Right lobe of liver (tissue), 6 donors: Measurements from ENCODE around the gene RBM47. TPM values are rescaled to one million over a fixed set of nuclear protein-coding genes. Genes with fewer than 3 reads are reported as not detected.

Experiments
- ATAC-seq, 4 donors: fragments of 200-7000 bp; cut with Tn5 transposase; one replicate each; pipeline ENCODE4 v1.9.1; 2020; ENCODE audit warnings: mild to moderate bottlenecking in 4 of 4, moderate library complexity in 4 of 4
- DNase-seq, 3 donors: peaks; one replicate each; pipeline ENCODE4 v3.0.0-alpha.2; 2020
- H3K27ac ChIP-seq, 3 donors: fragments of 200-600 bp; one replicate each; pipeline ENCODE4 v1.8.0; 2022
- H3K27me3 ChIP-seq, 2 donors: fragments of 200-600 bp; one replicate each; pipeline ENCODE4 v1.8.0; 2022
- H3K36me3 ChIP-seq, 4 donors: fragments of 200-600 bp; sonication (generic) in 1 of 4; one replicate each; pipeline versions ENCODE4 v1.5.1 to v1.8.0; 2017 to 2022; ENCODE audit warnings: control low read depth in 1 of 4
- H3K4me1 ChIP-seq, 4 donors: fragments of 200-600 bp; sonication (generic) in 1 of 4; one replicate each; pipeline versions ENCODE4 v1.5.1 to v1.8.0; 2017 to 2022; ENCODE audit warnings: control low read depth in 1 of 4
- H3K4me3 ChIP-seq, 3 donors: fragments of 200-600 bp; one replicate each; pipeline ENCODE4 v1.8.0; 2022
- H3K9me3 ChIP-seq, 4 donors: fragments of 200-600 bp; sonication (generic) in 1 of 4; one replicate each; pipeline versions ENCODE4 v1.5.1 to v1.8.0; 2017 to 2022; ENCODE audit warnings: control low read depth in 1 of 4
- CTCF ChIP-seq, 4 donors: fragments of 200-600 bp in 3 of 4; fragments of 450-650 bp in 1 of 4; IDR thresholded peaks; one replicate each; pipeline versions ENCODE4 v1.5.1 to v1.8.0; 2016 to 2022; ENCODE audit warnings: antibody characterized with exemption in 4 of 4, mild to moderate bottlenecking in 2 of 4
- POLR2A ChIP-seq: fragments of 450-650 bp; IDR thresholded peaks from one replicate; pipeline ENCODE4 v1.6.1; 2017; ENCODE audit warnings: antibody characterized with exemption, mild to moderate bottlenecking
- WGBS: methylation state at CpG from one replicate; pipeline ENCODE4 v1.1.6; 2018; ENCODE audit warnings: low coverage, low lambda C conversion rate; ENCODE audit not compliant: insufficient coverage; ENCODE audit errors: missing lambda C conversion rate; 5-methylcytosine and 5-hydroxymethylcytosine counted together
- intact Hi-C, 2 donors: fragments of 100-400 bp; cut with DNase I; formaldehyde crosslinking; loops; one replicate each; pipeline versions ENCODE4 v1.11.2 to v1.14.1; 2022
- total RNA-seq, 6 experiments: library from RNA; depleted of rRNA in 2 of 6; stranded (reverse); fragments of >200 nt in 2 of 6; fragmentation: NEBNext Ultra II Directional in 3 of 6; extraction: Animal tissue kit (Norgen Biotek cat#: 25700) in 3 of 6; gene quantifications; one replicate each; pipeline versions ENCODE4 v1.1.0 to v1.2.4, GENCODE V29; 2016 to 2023
- donor health status: DM: no; HTN: yes; CAD: no.
- donor health status: DM: no; HTN: no; CAD: no.
- donor health status: DM: no; HTN: no; CAD: no.
- donor health status: DM: no; HTN: yes; CAD: no.
- donor health status: DM: no; HTN: yes; CAD: no.

The RBM47 gene
- total RNA-seq, 6 experiments from 2014 or later, result 29.5 to 85.0 (median 51.1) TPM

GRCh38 chr4:40507977-40508376 lies 121.7 kb downstream of the RBM47 start:
- DNase-seq (no peak), ATAC-seq (peak in 2 of 4 donors; percentile 37 to 38)
- Histone ChIP-seq H3K27me3 (no peaks in the 10 kb centered on the region), H3K36me3 (peaks cover 0 to 3% (median under 1%) of the 10 kb centered on the region in 4 donors), H3K4me1 (peaks cover 0 to 35% (median 7%) of the 10 kb centered on the region in 4 donors), H3K4me3 (no peak overlapping the region), H3K9me3 (no peaks in the 10 kb centered on the region), H3K27ac (no peak overlapping the region)
- no peak for TF ChIP-seq CTCF (IDR thresholded peaks at IDR 0.05)
- no peak for TF ChIP-seq POLR2A
- 74% methylated on average over 10 of the region's 11 CpGs for WGBS
- intact Hi-C loops, result no loop called here

- Histone ChIP-seq H3K27me3 (no peaks in the 10 kb centered on the region), H3K36me3 (peaks cover 0 to 12% (median under 1%) of the 10 kb centered on the region in 4 donors), H3K9me3 (no peaks in the 10 kb centered on the region), H3K4me3 (no peak overlapping the region), H3K27ac (peak overlapping the region in 1 of 3 donors; percentile 10), H3K4me1 (peaks cover 0 to 40% (median 7%) of the 10 kb centered on the region in 4 donors)
- WGBS, result 40% methylated on average over 1 of the region's 3 CpGs
- intact Hi-C loops, result no loop called here
- TF ChIP-seq POLR2A (no peak), CTCF (IDR thresholded peaks at IDR 0.05) (no peak)
- ATAC-seq (peak; percentile 31 to 51 (median 44)), DNase-seq (no peak)
These were observed 123.2 kb downstream of the RBM47 start for GRCh38 chr4:40506492-40506891.

- Histone ChIP-seq H3K27ac (peak overlapping the region in 1 of 3 donors; percentile 10), H3K4me1 (peaks cover 0 to 40% (median 7%) of the 10 kb centered on the region in 4 donors), H3K4me3 (no peak overlapping the region), H3K36me3 (peaks cover 0 to 12% (median under 1%) of the 10 kb centered on the region in 4 donors), H3K27me3 (no peaks in the 10 kb centered on the region), H3K9me3 (no peaks in the 10 kb centered on the region)
- TF ChIP-seq POLR2A (no peak), CTCF (IDR thresholded peaks at IDR 0.05) (no peak)
- 23% methylated on average over 3 of the region's 3 CpGs for WGBS
- ATAC-seq (peak in 3 of 4 donors; percentile 23 to 49 (median 23)), DNase-seq (no peak)
- intact Hi-C loops, result no loop called here
These were observed 123.6 kb downstream of the RBM47 start for GRCh38 chr4:40506066-40506465.

GRCh38 chr4:40502934-40503333 lies 126.7 kb downstream of the RBM47 start:
- no peaks in the 10 kb centered on the region for H3K27me3 ChIP-seq
- intact Hi-C loops, result no loop called here
- DNase-seq (no peak), ATAC-seq (peak in 2 of 4 donors; percentile 27 to 32)
- peaks cover 0 to 42% (median 7%) of the 10 kb centered on the region in 4 donors for H3K4me1 ChIP-seq
- WGBS, result no CpG with 5 or more reads among the region's 1 CpG
- TF ChIP-seq CTCF (IDR thresholded peaks at IDR 0.05) (no peak), POLR2A (no peak)
- peaks cover 0 to 9% (median 0%) of the 10 kb centered on the region in 4 donors for H3K36me3 ChIP-seq
- no peak overlapping the region for H3K4me3 ChIP-seq
- no peaks in the 10 kb centered on the region for H3K9me3 ChIP-seq
- H3K27ac ChIP-seq, result no peak overlapping the region
